Mucosa of descending colon (tissue), 3 donors: ENCODE measurements around the gene PRM2. TPM values are rescaled to one million over a fixed set of nuclear protein-coding genes. Genes with fewer than 3 reads are reported as not detected.

Experiments used
- ATAC-seq: fragments of 200-7000 bp; cut with Tn5 transposase; one replicate; pipeline ENCODE4 v1.9.1; 2020; ENCODE audit warnings: mild to moderate bottlenecking, moderate library complexity
- DNase-seq, 3 donors: peaks; one replicate each; pipeline ENCODE4 v3.0.0-alpha.2; 2020
- H3K36me3 ChIP-seq: fragments of 200-600 bp; one replicate; pipeline ENCODE4 v1.8.0; 2021; ENCODE audit warnings: low read depth, mild to moderate bottlenecking
- H3K4me1 ChIP-seq: fragments of 200-600 bp; one replicate; pipeline ENCODE4 v1.8.0; 2021; ENCODE audit warnings: low read depth, mild to moderate bottlenecking
- H3K4me3 ChIP-seq: fragments of 200-600 bp; one replicate; pipeline ENCODE4 v1.8.0; 2021; ENCODE audit warnings: mild to moderate bottlenecking
- H3K9me3 ChIP-seq: fragments of 200-600 bp; one replicate; pipeline ENCODE4 v1.8.0; 2021; ENCODE audit warnings: mild to moderate bottlenecking
- CTCF ChIP-seq: fragments of 200-600 bp; IDR thresholded peaks from one replicate; pipeline ENCODE4 v1.8.0; 2022; ENCODE audit warnings: antibody characterized with exemption, mild to moderate bottlenecking
- intact Hi-C, 2 donors: fragments of 100-400 bp; cut with DNase I in 1 of 2; cut with micrococcal nuclease in 1 of 2; formaldehyde crosslinking; loops; one replicate each; pipeline versions ENCODE4 v1.11.0 to v1.11.1; 2022; cut with DNase I, micrococcal nuclease
- total RNA-seq, 3 donors: library from RNA; stranded (reverse); fragmentation: NEBNext Ultra II Directional in 2 of 3; extraction: Animal tissue kit (Norgen Biotek cat#: 25700) in 2 of 3; gene quantifications; one replicate each; pipeline versions ENCODE4 v1.2.1 to v1.2.4, GENCODE V29; 2021 to 2023
- donor health status: DM: no; HTN: no; CAD: no; lungs with moderate emphysema.
- donor health status: DM: no; HTN: no; CAD: no.
- donor health status: DM: no; HTN: yes; CAD: no.

Gene PRM2
- total RNA-seq, 3 donors from 2014 or later = not detected

GRCh38 chr16:11320170-11320569, 43.9 kb upstream of the PRM2 start:
- Histone ChIP-seq H3K9me3 (no peaks in the 10 kb centered on the region), H3K4me1 (no peaks in the 10 kb centered on the region), H3K36me3 (no peaks in the 10 kb centered on the region), H3K4me3 (no peak overlapping the region)
- DNase-seq (no peak), ATAC-seq (peak; percentile 36)
- no peak for TF ChIP-seq CTCF
- intact Hi-C loops = no loop called here

- Histone ChIP-seq H3K9me3 (no peaks in the 10 kb centered on the region), H3K4me1 (no peaks in the 10 kb centered on the region), H3K36me3 (no peaks in the 10 kb centered on the region), H3K4me3 (no peak overlapping the region)
- peak; percentile 15 for ATAC-seq
- intact Hi-C loops = no loop called here
- DNase-seq = peak in 1 of 3 donors; percentile 50
- TF ChIP-seq CTCF = no peak
Measured at GRCh38 chr16:11319529-11320146, 43.4 kb upstream of the PRM2 start.

GRCh38 chr16:11318817-11319216, 42.5 kb upstream of the PRM2 start:
- DNase-seq (no peak), ATAC-seq (no peak)
- no peak for TF ChIP-seq CTCF
- Histone ChIP-seq H3K4me3 (no peak overlapping the region), H3K36me3 (no peaks in the 10 kb centered on the region), H3K9me3 (no peaks in the 10 kb centered on the region), H3K4me1 (no peaks in the 10 kb centered on the region)
- intact Hi-C loops = no loop called here

- intact Hi-C loops = no loop called here
- DNase-seq (no peak), ATAC-seq (no peak)
- H3K4me3 ChIP-seq = no peak overlapping the region
- no peaks in the 10 kb centered on the region for H3K9me3 ChIP-seq
- H3K4me1 ChIP-seq = peaks cover 5% of the 10 kb centered on the region
- no peak for TF ChIP-seq CTCF
- no peaks in the 10 kb centered on the region for H3K36me3 ChIP-seq
Measured at GRCh38 chr16:11316331-11317015, 40.2 kb upstream of the PRM2 start.

GRCh38 chr16:11315510-11315909, 39.2 kb upstream of the PRM2 start:
- DNase-seq (no peak), ATAC-seq (no peak)
- intact Hi-C loops = no loop called here
- no peak for TF ChIP-seq CTCF
- peaks cover 5% of the 10 kb centered on the region for H3K4me1 ChIP-seq
- H3K4me3 ChIP-seq = no peak overlapping the region
- no peaks in the 10 kb centered on the region for H3K9me3 ChIP-seq
- H3K36me3 ChIP-seq = no peaks in the 10 kb centered on the region
